K562 (cell line): Measurements from ENCODE around the gene PRKCB. TPM values are rescaled to one million over a fixed set of nuclear protein-coding genes. Genes with fewer than 3 reads are reported as not detected.

ENCODE experiments used
- ATAC-seq: fragments of 200-7000 bp; cut with Tn5 transposase; 3 replicates; pipeline ENCODE4 v1.9.1; 2020; ENCODE audit warnings: moderate library complexity
- BruUV-seq: library from RNA; stranded (reverse); fragments of 400-500 nt; replicated peaks from 2 replicates; lab custom pipeline; 2021; lab: Mats Ljungman, UMichigan
- CTCF ChIA-PET: fragments of 300-600 bp; formaldehyde crosslinking; extraction: SDS; loops from one replicate; lab custom pipeline; 2021; ENCODE audit warnings: low intra/inter-chr PET ratio; lab: Yijun Ruan, JAX
- POLR2A ChIA-PET: fragments of 300-600, 350-650 bp; sonication (Branson Sonifier 250); formaldehyde crosslinking; extraction: SDS; loops from one replicate; lab custom pipeline; 2021; ENCODE audit warnings: antibody characterized with exemption, inconsistent platforms; lab: Yijun Ruan, JAX
- DNase-seq, 4 experiments: peaks; one replicate each; pipeline versions ENCODE4 v3.0.0 to v3.0.0-alpha.2; 2011 to 2018; ENCODE audit warnings: low spot score in 3 of 4, mixed read lengths in 3 of 4; ENCODE audit errors: extremely low read depth in 1 of 4
- FAIRE-seq: peaks from 2 replicates; lab custom pipeline; 2011; peaks lifted over from hg19 to GRCh38; lab: Jason Lieb, UNC
- H2AFZ ChIP-seq: 2 replicates; pipeline ENCODE4 v1.6.0; 2011; ENCODE audit warnings: low read depth, low read length, control low read depth, inconsistent platforms
- H3K27ac ChIP-seq: fragments of 200-600 bp; 3 replicates; pipeline ENCODE4 v1.8.0; 2011; ENCODE audit warnings: low read depth, mild to moderate bottlenecking, control low read depth, inconsistent platforms, low read length, moderate library complexity, mixed read lengths; ENCODE audit errors: extremely low read depth
- H3K27me3 ChIP-seq, 2 experiments: fragments of 300-600 bp in 1 of 2; 2 replicates in 1 of 2; 3 replicates in 1 of 2; pipeline versions ENCODE4 v1.6.0 to v1.8.0; 2011; ENCODE audit warnings: inconsistent platforms in 2 of 2, low read length in 2 of 2, mild to moderate bottlenecking in 1 of 2, mixed read lengths in 1 of 2, moderate library complexity in 1 of 2; ENCODE audit not compliant: control insufficient read depth in 2 of 2, insufficient read depth in 2 of 2
- H3K36me3 ChIP-seq: fragments of 300-600 bp; 3 replicates; pipeline ENCODE4 v1.8.0; 2011; ENCODE audit warnings: mild to moderate bottlenecking, low read length, inconsistent platforms; ENCODE audit not compliant: control insufficient read depth, insufficient read depth
- H3K4me1 ChIP-seq, 2 experiments: fragments of 200-600 bp in 1 of 2; replicated peaks in 1 of 2; 2 replicates in 1 of 2; 3 replicates in 1 of 2; pipeline versions ENCODE4 v1.5.1 to v1.8.0; 2011; ENCODE audit warnings: inconsistent platforms in 2 of 2, low read length in 2 of 2, mild to moderate bottlenecking in 1 of 2, mixed read lengths in 1 of 2, moderate library complexity in 1 of 2; ENCODE audit not compliant: control insufficient read depth in 2 of 2, insufficient read depth in 2 of 2
- H3K4me2 ChIP-seq: 2 replicates; pipeline ENCODE4 v1.6.1; 2011; ENCODE audit warnings: low read length, control low read depth, inconsistent platforms, mixed read lengths; ENCODE audit not compliant: insufficient read depth
- H3K4me3 ChIP-seq: fragments of 200-600 bp; sonication (generic), shearing (Covaris generic); 2 replicates; pipeline ENCODE4 v1.5.1; 2016; ENCODE audit warnings: control low read depth, inconsistent platforms
- H3K79me2 ChIP-seq: fragments of 200-600 bp; 3 replicates; pipeline ENCODE4 v1.8.0; 2011; ENCODE audit warnings: low read length, inconsistent platforms; ENCODE audit not compliant: control insufficient read depth, insufficient read depth
- H3K9ac ChIP-seq, 2 experiments: 2 replicates each; pipeline versions ENCODE4 v1.6.0 to v1.6.1; 2011; ENCODE audit warnings: low read depth in 2 of 2, low read length in 2 of 2, control low read depth in 1 of 2, inconsistent platforms in 1 of 2, mild to moderate bottlenecking in 1 of 2, mixed read lengths in 1 of 2; ENCODE audit not compliant: insufficient read depth in 1 of 2
- H3K9me1 ChIP-seq: one replicate; pipeline ENCODE4 v1.6.0; 2011; ENCODE audit warnings: inconsistent platforms, mild to moderate bottlenecking, low read length, moderate library complexity; ENCODE audit not compliant: control insufficient read depth, insufficient read depth
- H3K9me3 ChIP-seq: replicated peaks from 2 replicates; pipeline ENCODE4 v1.5.1; 2011; ENCODE audit warnings: low read depth, low read length, inconsistent platforms; ENCODE audit not compliant: control insufficient read depth, insufficient read depth
- H4K20me1 ChIP-seq: replicated peaks from 2 replicates; pipeline ENCODE4 v1.6.1; 2011; ENCODE audit warnings: low read length, inconsistent platforms, mixed read lengths; ENCODE audit not compliant: control insufficient read depth, insufficient read depth
- CBX5 ChIP-seq: IDR thresholded peaks from 2 replicates; pipeline ENCODE4 v1.6.1; 2014; ENCODE audit warnings: low read depth, borderline replicate concordance
- FUS ChIP-seq: fragments of 200-400 bp; formaldehyde crosslinking; optimal IDR thresholded peaks from 2 replicates; pipeline ENCODE3; 2017; ENCODE audit warnings: low read depth, low read length
- KLF1 ChIP-seq: fragments of 450-650 bp; IDR thresholded peaks from 2 replicates; pipeline ENCODE4 v1.6.1; 2016; ENCODE audit warnings: missing genetic modification characterization, missing compliant biosample characterization
- NONO ChIP-seq, 2 experiments: fragments of 200-400 bp in 1 of 2; fragments of 450-650 bp in 1 of 2; formaldehyde crosslinking in 1 of 2; IDR thresholded peaks; 2 replicates each; pipeline ENCODE4 v1.6.1; 2017; ENCODE audit warnings: low read depth in 2 of 2, mild to moderate bottlenecking in 2 of 2, moderate library complexity in 2 of 2, low read length in 1 of 2
- POLR2B ChIP-seq: fragments of 450-650 bp; IDR thresholded peaks from 2 replicates; pipeline ENCODE4 v1.6.1; 2018; ENCODE audit warnings: low read depth; ENCODE audit not compliant: partially characterized antibody
- SFPQ ChIP-seq: fragments of 200-400 bp; formaldehyde crosslinking; IDR thresholded peaks from 2 replicates; pipeline ENCODE4 v1.6.1; 2017; ENCODE audit warnings: mild to moderate bottlenecking, low read depth, low read length, moderate library complexity
- ZBTB2 ChIP-seq: fragments of 450-650 bp; IDR thresholded peaks from 2 replicates; pipeline ENCODE4 v1.6.1; 2016; ENCODE audit warnings: antibody characterized with exemption
- ZNF407 ChIP-seq: fragments of 450-650 bp; IDR thresholded peaks from 2 replicates; pipeline ENCODE4 v1.6.1; 2016; ENCODE audit warnings: low read depth
- WGBS: fragments of 100-300 bp; shearing (Covaris generic); methylation state at CpG from one replicate; pipeline ENCODE4 v1.1.6; 2016; ENCODE audit warnings: low coverage, mixed read lengths; ENCODE audit not compliant: insufficient coverage; ENCODE audit errors: missing lambda C conversion rate; 5-methylcytosine and 5-hydroxymethylcytosine counted together
- in situ Hi-C: fragments of 300-500 bp; cut with MboI; formaldehyde crosslinking; loops from 4 replicates; pipeline ENCODE4 v1.15.0; 2018; ENCODE audit warnings: inconsistent platforms, mixed read lengths
- intact Hi-C: fragments of 100-400 bp; cut with micrococcal nuclease; formaldehyde crosslinking; loops from 2 replicates; pipeline ENCODE4 v1.14.2; 2022
- polyA plus RNA-seq, 8 experiments: library from polyadenylated mRNA; depleted of rRNA in 4 of 8; stranded (reverse) in 5 of 8; unstranded in 3 of 8; fragments of >200 nt; fragmentation: Nextera tagmentation in 2 of 8; fragmentation: Illumina TruSeq in 1 of 8; extraction: Ambion mirVana in 2 of 8; extraction: Trizol in 1 of 8; gene quantifications; 2 replicates each; pipeline versions ENCODE4 v1.2.1 to v1.2.3, GENCODE V29; 2011 to 2014; ENCODE audit warnings: inconsistent platforms in 1 of 8, missing spikeins in 1 of 8
- total RNA-seq, 7 experiments: library from RNA; depleted of rRNA in 6 of 7; stranded (reverse); fragments of >200 nt in 6 of 7; fragmentation: Illumina TruSeq in 2 of 7; extraction: Trizol in 2 of 7; gene quantifications; 2 replicates each; pipeline versions ENCODE4 v1.2.1 to v1.2.3, GENCODE V29; 2011 to 2021; ENCODE audit warnings: low replicate concordance in 1 of 7

PRKCB gene
- total and polyA plus RNA-seq, 9 of the 15 experiments (the other 6 are each of a cell fraction or from before 2014, with no cell fraction given) = 49.9 to 276 (median 148) TPM

- DNase-seq = no peak
- FAIRE-seq = no peak
- Histone ChIP-seq H4K20me1 (no peaks in the 10 kb centered on the region; the same call in 1 of the 2 replicates), H3K4me2 (no peak overlapping the region), H3K9me3 (no peaks in the 10 kb centered on the region), H3K4me1 (peaks cover 17 to 18% of the 10 kb centered on the region in 2 experiments; a peak in 3 of 5 replicates), H3K27me3 (no peaks in the 10 kb centered on the region), H3K9ac (no peak overlapping the region), H3K79me2 (peaks cover 6% of the 10 kb centered on the region; the same call in 2 of the 3 replicates), H3K27ac (no peak overlapping the region), H2AFZ (no peak overlapping the region), H3K4me3 (no peak overlapping the region), H3K9me1 (peaks cover 4% of the 10 kb centered on the region), H3K36me3 (peaks cover 64% of the 10 kb centered on the region)
- BruUV-seq = no TSS peak
- ChIA-PET POLR2A (interaction anchor here (0.6 kb wide), 1 partner anchor 13 kb away, joined by 3 read pairs; no protein-coding TSS in a partner anchor), CTCF (no interaction called here)
- no peak for ATAC-seq
- intact Hi-C loops (loop anchor here (5.0 kb wide), 1 partner anchor 61 kb away; no protein-coding TSS in a partner anchor), in situ Hi-C loops (no loop called here)
- 64% methylated on average over 2 of the region's 2 CpGs for WGBS
- TF ChIP-seq CBX5 (no peak), NONO (IDR thresholded peaks at IDR 0.05; ENCODE audit: low read depth in 2 of 2, low read length in 1 of 2) (no peak), SFPQ (no peak), ZBTB2 (no peak), ZNF407 (no peak), KLF1 (tag) (no peak), FUS (no peak), POLR2B (no peak)
These were observed 302.2 kb downstream of the PRKCB start for GRCh38 chr16:24138024-24138423.
